Upper lobe of left lung (tissue), 6 donors: ENCODE results near the gene ZNF483. TPM values are rescaled to one million over a fixed set of nuclear protein-coding genes. Genes with fewer than 3 reads are reported as not detected.

Source experiments
- ATAC-seq, 2 donors: fragments of 200-7000 bp; cut with Tn5 transposase; one replicate each; pipeline ENCODE4 v1.9.1; 2022; ENCODE audit warnings: mild to moderate bottlenecking in 2 of 2, moderate library complexity in 2 of 2; ENCODE audit not compliant: low FRiP score in 2 of 2
- DNase-seq, 2 donors: peaks; one replicate each; pipeline ENCODE4 v3.0.0-alpha.2; 2019 to 2020
- H3K27ac ChIP-seq, 4 donors: fragments of 200-600 bp; sonication (generic); one replicate each; pipeline ENCODE4 v1.5.1; 2016 to 2019
- H3K27me3 ChIP-seq, 4 donors: fragments of 200-600 bp; sonication (generic); one replicate each; pipeline ENCODE4 v1.5.1; 2017 to 2019
- H3K36me3 ChIP-seq, 4 donors: fragments of 200-600 bp; sonication (generic); one replicate each; pipeline ENCODE4 v1.5.1; 2016 to 2019
- H3K4me1 ChIP-seq, 4 donors: fragments of 200-600 bp; sonication (generic); one replicate each; pipeline ENCODE4 v1.5.1; 2018 to 2019
- H3K4me3 ChIP-seq, 4 donors: fragments of 200-600 bp; sonication (generic); one replicate each; pipeline ENCODE4 v1.5.1; 2017 to 2019; ENCODE audit warnings: mild to moderate bottlenecking in 2 of 4, moderate library complexity in 1 of 4
- H3K9me3 ChIP-seq, 4 donors: fragments of 200-600 bp; sonication (generic); one replicate each; pipeline ENCODE4 v1.5.1; 2018 to 2019
- EP300 ChIP-seq, 4 donors: sonication (generic); formaldehyde crosslinking; IDR thresholded peaks; one replicate each; pipeline ENCODE4 v1.5.1; 2017; ENCODE audit warnings: antibody characterized with exemption in 4 of 4, control low read depth in 2 of 4
- POLR2A ChIP-seq, 4 donors: fragments of 450-650 bp; IDR thresholded peaks; one replicate each; pipeline ENCODE4 v1.5.1; 2016 to 2017; ENCODE audit warnings: antibody characterized with exemption in 4 of 4, mild to moderate bottlenecking in 2 of 4
- POLR2AphosphoS5 ChIP-seq, 2 donors: sonication (generic); formaldehyde crosslinking; IDR thresholded peaks; one replicate each; pipeline ENCODE4 v1.5.1; 2017; ENCODE audit warnings: antibody characterized with exemption in 2 of 2
- WGBS, 2 donors: methylation state at CpG; one replicate each; pipeline ENCODE4 v1.1.5; 2017 to 2018; 5-methylcytosine and 5-hydroxymethylcytosine counted together
- total RNA-seq, 6 donors: library from RNA; depleted of rRNA in 4 of 6; stranded (reverse); fragments of >200 nt in 4 of 6; gene quantifications; one replicate each; pipeline versions ENCODE4 v1.1.0 to v1.2.1, GENCODE V29; 2016 to 2021
- TF ChIP-seq, protein P1 (sequence below), 6 experiments: fragments of 450-650 bp in 4 of 6; fragments of 200-600 bp in 2 of 6; sonication (generic) in 2 of 6; IDR thresholded peaks; one replicate each; pipeline ENCODE4 v1.5.1; 2016 to 2019; ENCODE audit warnings: antibody characterized with exemption in 6 of 6
- donor health status: DM: no; HTN: no; CAD: no; lungs with moderate emphysema.
- donor health status: DM: no; HTN: yes; CAD: no; lungs with severe emphysema.

ZNF483 gene
- total RNA-seq, 6 donors from 2014 or later: 4.0 to 22.0 (median 7.4) TPM

DNA sequence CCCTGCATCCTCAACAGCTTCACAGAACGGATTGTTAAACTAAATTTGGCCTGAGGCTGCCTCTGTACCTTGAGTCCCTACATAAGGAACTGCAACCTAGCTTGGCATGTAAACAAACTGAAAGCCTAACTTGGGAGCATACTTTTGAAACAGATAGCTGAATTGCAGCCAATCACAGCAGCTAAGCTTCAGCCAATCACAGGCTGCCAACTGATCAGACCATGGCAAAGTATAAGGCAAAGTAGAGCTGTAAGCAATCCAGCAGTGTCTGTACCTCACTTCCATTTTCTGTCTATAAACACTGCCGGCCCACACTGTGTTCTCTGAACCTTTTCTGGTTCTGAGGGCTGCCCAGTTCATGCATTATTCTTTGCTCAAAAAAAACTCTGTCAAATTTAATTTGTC, 8.9 kb upstream of the ZNF483 start:
- Histone ChIP-seq H3K9me3 (peaks cover 0 to 6% (median 2%) of the 10 kb centered on the region in 4 donors), H3K36me3 (no peaks in the 10 kb centered on the region), H3K27me3 (no peaks in the 10 kb centered on the region), H3K27ac (no peak overlapping the region), H3K4me3 (no peak overlapping the region), H3K4me1 (no peaks in the 10 kb centered on the region)
- ATAC-seq: no peak
- WGBS, 2 donors: 69 to 71% methylated on average over 2 of the region's 2 CpGs
- DNase-seq: no peak
- TF ChIP-seq POLR2A (IDR thresholded peaks at IDR 0.05) (no peak), POLR2AphosphoS5 (IDR thresholded peaks at IDR 0.05) (no peak), EP300 (IDR thresholded peaks at IDR 0.05) (no peak)
- TF ChIP-seq, protein P1, sequence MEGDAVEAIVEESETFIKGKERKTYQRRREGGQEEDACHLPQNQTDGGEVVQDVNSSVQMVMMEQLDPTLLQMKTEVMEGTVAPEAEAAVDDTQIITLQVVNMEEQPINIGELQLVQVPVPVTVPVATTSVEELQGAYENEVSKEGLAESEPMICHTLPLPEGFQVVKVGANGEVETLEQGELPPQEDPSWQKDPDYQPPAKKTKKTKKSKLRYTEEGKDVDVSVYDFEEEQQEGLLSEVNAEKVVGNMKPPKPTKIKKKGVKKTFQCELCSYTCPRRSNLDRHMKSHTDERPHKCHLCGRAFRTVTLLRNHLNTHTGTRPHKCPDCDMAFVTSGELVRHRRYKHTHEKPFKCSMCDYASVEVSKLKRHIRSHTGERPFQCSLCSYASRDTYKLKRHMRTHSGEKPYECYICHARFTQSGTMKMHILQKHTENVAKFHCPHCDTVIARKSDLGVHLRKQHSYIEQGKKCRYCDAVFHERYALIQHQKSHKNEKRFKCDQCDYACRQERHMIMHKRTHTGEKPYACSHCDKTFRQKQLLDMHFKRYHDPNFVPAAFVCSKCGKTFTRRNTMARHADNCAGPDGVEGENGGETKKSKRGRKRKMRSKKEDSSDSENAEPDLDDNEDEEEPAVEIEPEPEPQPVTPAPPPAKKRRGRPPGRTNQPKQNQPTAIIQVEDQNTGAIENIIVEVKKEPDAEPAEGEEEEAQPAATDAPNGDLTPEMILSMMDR (IDR thresholded peaks at IDR 0.05): no peak

DNA sequence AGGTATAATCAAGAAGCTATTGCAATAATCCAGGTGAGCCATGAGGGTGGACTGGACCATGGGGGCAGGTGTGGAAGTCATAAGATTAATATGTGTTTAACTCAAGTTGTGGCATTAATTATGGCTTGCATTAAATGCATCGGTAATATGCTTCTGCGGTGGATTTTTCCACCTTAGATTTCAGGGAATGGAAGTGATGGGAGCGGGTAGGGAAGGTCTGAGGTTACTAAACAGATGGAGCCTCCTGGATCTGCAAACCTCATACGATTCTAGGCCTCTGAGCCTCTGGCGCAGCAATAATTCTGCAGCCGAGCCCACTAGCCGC, 286 bp upstream of the ZNF483 start:
- WGBS, 2 donors: 33 to 39% methylated on average over 7 of the region's 7 CpGs
- Histone ChIP-seq H3K4me1 (peaks cover 5 to 16% (median 7%) of the 10 kb centered on the region in 4 donors), H3K27ac (no peak overlapping the region), H3K27me3 (no peaks in the 10 kb centered on the region), H3K4me3 (peak overlapping the region; percentile 61 to 81 (median 68)), H3K36me3 (no peaks in the 10 kb centered on the region), H3K9me3 (no peaks in the 10 kb centered on the region)
- ATAC-seq (no peak), DNase-seq (no peak)
- TF ChIP-seq POLR2A (IDR thresholded peaks at IDR 0.05) (no peak), POLR2AphosphoS5 (IDR thresholded peaks at IDR 0.05) (no peak)
- TF ChIP-seq, protein P1 (IDR thresholded peaks at IDR 0.05): no peak

DNA sequence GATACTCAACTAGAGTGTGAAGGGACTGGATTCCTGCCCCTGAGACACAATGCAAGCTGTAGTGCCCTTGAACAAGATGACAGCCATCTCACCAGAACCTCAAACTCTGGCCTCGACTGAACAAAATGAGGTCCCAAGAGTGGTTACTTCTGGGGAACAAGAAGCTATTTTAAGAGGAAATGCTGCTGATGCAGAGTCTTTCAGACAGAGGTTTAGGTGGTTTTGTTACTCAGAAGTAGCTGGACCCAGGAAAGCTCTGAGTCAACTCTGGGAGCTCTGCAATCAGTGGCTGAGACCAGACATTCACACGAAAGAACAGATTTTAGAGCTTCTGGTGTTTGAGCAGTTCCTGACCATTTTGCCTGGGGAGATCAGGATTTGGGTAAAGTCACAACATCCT, 2.4 kb downstream of the ZNF483 start:
- Histone ChIP-seq H3K9me3 (no peaks in the 10 kb centered on the region), H3K27ac (no peak overlapping the region), H3K36me3 (no peaks in the 10 kb centered on the region), H3K4me1 (peaks cover 5 to 16% (median 7%) of the 10 kb centered on the region in 4 donors), H3K4me3 (no peak overlapping the region), H3K27me3 (no peaks in the 10 kb centered on the region)
- no peak for DNase-seq
- no peak for ATAC-seq
- WGBS, 2 donors: 92 to 97% methylated on average over 2 of the region's 2 CpGs
- TF ChIP-seq POLR2A (IDR thresholded peaks at IDR 0.05) (no peak), EP300 (IDR thresholded peaks at IDR 0.05) (no peak), POLR2AphosphoS5 (IDR thresholded peaks at IDR 0.05) (no peak)
- TF ChIP-seq, protein P1 (IDR thresholded peaks at IDR 0.05): no peak

DNA sequence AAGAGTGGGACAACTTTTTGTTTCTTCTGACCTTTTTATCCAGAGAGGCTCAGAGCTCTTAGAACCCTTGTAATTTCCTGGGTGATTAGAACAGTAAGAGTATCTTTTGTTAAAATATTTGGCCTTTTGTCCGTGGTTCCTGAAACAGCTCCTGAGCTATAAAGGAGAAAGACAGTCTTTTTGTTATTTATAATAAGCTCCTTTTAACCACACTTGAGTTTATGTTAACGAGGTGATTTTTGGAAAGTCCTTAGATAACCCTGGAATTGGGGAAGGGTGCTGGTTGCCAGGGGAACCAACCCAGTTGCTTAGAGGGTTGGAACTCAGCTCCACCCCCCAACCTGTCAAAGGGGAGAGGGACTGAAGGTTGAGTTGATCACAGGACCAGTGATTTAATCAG, 4.8 kb downstream of the ZNF483 start:
- Histone ChIP-seq H3K36me3 (peaks cover 0 to 13% (median 3%) of the 10 kb centered on the region in 4 donors), H3K4me3 (no peak overlapping the region), H3K4me1 (peaks cover 5 to 14% (median 7%) of the 10 kb centered on the region in 4 donors), H3K27me3 (no peaks in the 10 kb centered on the region), H3K9me3 (peaks cover 6 to 12% (median 7%) of the 10 kb centered on the region in 4 donors), H3K27ac (no peak overlapping the region)
- DNase-seq: no peak
- ATAC-seq: no peak
- TF ChIP-seq POLR2A (IDR thresholded peaks at IDR 0.05) (no peak), POLR2AphosphoS5 (IDR thresholded peaks at IDR 0.05) (no peak)
- TF ChIP-seq, protein P1 (IDR thresholded peaks at IDR 0.05): no peak
- WGBS, 2 donors: 36 to 38% methylated on average over 2 of the region's 2 CpGs

DNA sequence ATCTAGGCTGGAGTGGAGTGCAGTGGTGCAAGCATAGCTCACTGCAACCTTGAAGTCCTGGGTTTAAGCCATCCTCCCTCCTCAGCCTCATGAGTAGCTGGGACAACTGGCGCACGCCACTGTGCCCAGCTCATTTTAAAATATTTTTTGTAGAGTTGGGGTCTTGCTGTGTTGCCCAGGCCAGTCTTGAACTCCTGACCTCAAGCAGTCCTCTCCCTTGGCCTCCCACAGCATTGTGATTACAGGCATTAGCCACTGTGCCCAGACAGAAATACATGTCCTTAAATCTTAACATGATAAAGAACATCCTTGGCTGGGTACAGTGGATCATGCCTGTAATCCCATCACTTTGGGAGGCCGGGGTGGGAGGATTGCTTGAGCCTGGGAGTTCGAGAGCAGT, 6.7 kb downstream of the ZNF483 start:
- DNase-seq (no peak), ATAC-seq (no peak)
- Histone ChIP-seq H3K9me3 (peaks cover 7 to 27% (median 26%) of the 10 kb centered on the region in 4 donors), H3K36me3 (peaks cover 0 to 29% (median 13%) of the 10 kb centered on the region in 4 donors), H3K27ac (no peak overlapping the region), H3K27me3 (no peaks in the 10 kb centered on the region), H3K4me1 (no peaks in the 10 kb centered on the region), H3K4me3 (no peak overlapping the region)
- no peak for TF ChIP-seq POLR2AphosphoS5 (IDR thresholded peaks at IDR 0.05)
- 96 to 97% methylated on average over 4 of the region's 4 CpGs for WGBS, 2 donors
